Lower lobe of right lung (tissue), 2 donors: ENCODE measurements around the gene MRPL33. TPM values are rescaled to one million over a fixed set of nuclear protein-coding genes. Genes with fewer than 3 reads are reported as not detected.
A peak's percentile ranks its signal among the peaks of the same experiment; 100 is the strongest.

ENCODE experiments used
- ATAC-seq, 2 donors: fragments of 200-7000 bp; cut with Tn5 transposase; one replicate each; pipeline ENCODE4 v1.9.1; 2020 to 2022; ENCODE audit warnings: mild to moderate bottlenecking in 2 of 2, moderate library complexity in 2 of 2
- DNase-seq: peaks from one replicate; pipeline ENCODE4 v3.0.0-alpha.2; 2020
- H3K27ac ChIP-seq: fragments of 200-600 bp; one replicate; pipeline ENCODE4 v1.8.0; 2022
- H3K27me3 ChIP-seq: fragments of 200-600 bp; one replicate; pipeline ENCODE4 v1.8.0; 2022; ENCODE audit warnings: low read depth
- H3K36me3 ChIP-seq: fragments of 200-600 bp; one replicate; pipeline ENCODE4 v1.8.0; 2022; ENCODE audit warnings: mild to moderate bottlenecking
- H3K4me1 ChIP-seq: fragments of 200-600 bp; one replicate; pipeline ENCODE4 v1.8.0; 2022
- H3K4me3 ChIP-seq: fragments of 200-600 bp; one replicate; pipeline ENCODE4 v1.8.0; 2022; ENCODE audit warnings: mild to moderate bottlenecking
- H3K9me3 ChIP-seq: fragments of 200-600 bp; one replicate; pipeline ENCODE4 v1.8.0; 2022
- CTCF ChIP-seq: fragments of 200-600 bp; IDR thresholded peaks from one replicate; pipeline ENCODE4 v1.8.0; 2022; ENCODE audit warnings: antibody characterized with exemption, mild to moderate bottlenecking
- intact Hi-C: fragments of 100-400 bp; cut with DNase I; formaldehyde crosslinking; loops from one replicate; pipeline ENCODE4 v1.11.0; 2022
- long read RNA-seq: library from polyadenylated mRNA; unstranded; transcript quantifications from one replicate; pipeline ENCODE4 v2.0.0, GENCODE V29; 2021
- total RNA-seq: library from RNA; stranded (reverse); fragmentation: NEBNext Ultra II Directional; extraction: Animal tissue kit (Norgen Biotek cat#: 25700); gene quantifications from one replicate; pipeline ENCODE4 v1.2.1, GENCODE V29; 2021
- donor health status: DM: no; HTN: yes; CAD: no; lungs with severe emphysema.

Gene MRPL33
- total RNA-seq: 93.3 TPM
- long read RNA-seq, transcript MRPL33-201 (4 exons, 518 nt): major isoform, 38 of 70 reads
- long read RNA-seq, transcript MRPL33-202 (3 exons, 404 nt): minor isoform, 17 of 70 reads
- long read RNA-seq, partial matches to known transcripts: 0 of 70 reads
- long read RNA-seq, other reads (novel, unspliced or antisense): 14 of 70 reads

GRCh38 chr2:27771548-27772335 is at the start of gene MRPL33:
Gene MRPL33, plus strand, starts transcription at chr2:27771719. Its CDS starts 59 bp downstream, at chr2:27771778.
- peak; percentile 98 to 100 for ATAC-seq

GRCh38 chr2:27721884-27722485 is 49.5 kb upstream of the MRPL33 start:
- Histone ChIP-seq H3K4me3 (no peak overlapping the region), H3K4me1 (peaks cover 26% of the 10 kb centered on the region), H3K27me3 (no peaks in the 10 kb centered on the region), H3K27ac (peak overlapping the region; percentile 33), H3K36me3 (no peaks in the 10 kb centered on the region), H3K9me3 (no peaks in the 10 kb centered on the region)
- intact Hi-C loops: no loop called here
- no peak for TF ChIP-seq CTCF
- ATAC-seq (peak; percentile 18 to 55), DNase-seq (no peak)

More at GRCh38 chr2:27771548-27772335, at the start of gene MRPL33:
- H3K4me1 ChIP-seq: peaks cover 32% of the 10 kb centered on the region
- peak within 1 kb of the TSS; percentile 95 for H3K27ac ChIP-seq
- peak; percentile 97 for DNase-seq
- intact Hi-C loops: no loop called here
- no peak for TF ChIP-seq CTCF
- H3K4me3 ChIP-seq: peak within 1 kb of the TSS; percentile 90
- peaks cover 25% of the 10 kb centered on the region for H3K36me3 ChIP-seq
- no peaks in the 10 kb centered on the region for H3K27me3 ChIP-seq
- no peaks in the 10 kb centered on the region for H3K9me3 ChIP-seq

- H3K27me3 ChIP-seq: no peaks in the 10 kb centered on the region
- H3K4me3 ChIP-seq: no peak overlapping the region
- H3K4me1 ChIP-seq: peaks cover 41% of the 10 kb centered on the region
- H3K27ac ChIP-seq: peak overlapping the region; percentile 57
- peak; percentile 74 for ATAC-seq
- peak; percentile 85 for TF ChIP-seq CTCF
- DNase-seq: peak; percentile 61
- H3K9me3 ChIP-seq: no peaks in the 10 kb centered on the region
- no peaks in the 10 kb centered on the region for H3K36me3 ChIP-seq
- intact Hi-C loops: no loop called here
These were observed 48.0 kb upstream of the MRPL33 start for GRCh38 chr2:27723372-27724144.

DNA sequence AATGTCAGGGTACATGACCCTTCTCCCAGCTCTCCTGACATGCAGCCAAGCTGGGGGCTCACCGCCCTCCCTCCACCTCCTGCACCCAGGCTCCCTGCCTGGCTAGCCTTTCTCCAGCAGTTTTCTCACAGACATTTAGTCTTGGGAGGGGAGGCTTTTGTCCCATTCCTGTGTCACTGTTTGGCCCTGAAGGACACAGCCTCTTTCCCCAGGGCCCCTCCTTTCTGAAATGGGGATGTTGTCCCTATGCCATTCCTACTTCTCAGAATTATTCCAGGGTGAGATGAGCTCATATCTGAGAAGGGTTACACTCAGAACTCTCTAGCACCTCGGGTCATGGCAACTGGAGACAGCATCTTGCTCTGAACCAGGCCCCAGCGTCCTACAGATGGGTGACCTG is 47.3 kb upstream of the MRPL33 start:
- Histone ChIP-seq H3K4me1 (peaks cover 47% of the 10 kb centered on the region), H3K4me3 (no peak overlapping the region), H3K9me3 (no peaks in the 10 kb centered on the region), H3K27me3 (no peaks in the 10 kb centered on the region), H3K27ac (peak overlapping the region; percentile 57), H3K36me3 (no peaks in the 10 kb centered on the region)
- ATAC-seq (no peak), DNase-seq (no peak)
- no peak for TF ChIP-seq CTCF
- intact Hi-C loops: no loop called here
